ENCODE measurements around the gene TTLL4.
"Not testable (repeated sequence)": the region's sequence is repeated elsewhere in the genome, so short reads cannot be mapped to it uniquely, and the experiment has no call there.

Gene TTLL4

GRCh38 chr2:218745160-218745558, 34.5 kb downstream of the TTLL4 start:
- no peak for DNase-seq

DNA sequence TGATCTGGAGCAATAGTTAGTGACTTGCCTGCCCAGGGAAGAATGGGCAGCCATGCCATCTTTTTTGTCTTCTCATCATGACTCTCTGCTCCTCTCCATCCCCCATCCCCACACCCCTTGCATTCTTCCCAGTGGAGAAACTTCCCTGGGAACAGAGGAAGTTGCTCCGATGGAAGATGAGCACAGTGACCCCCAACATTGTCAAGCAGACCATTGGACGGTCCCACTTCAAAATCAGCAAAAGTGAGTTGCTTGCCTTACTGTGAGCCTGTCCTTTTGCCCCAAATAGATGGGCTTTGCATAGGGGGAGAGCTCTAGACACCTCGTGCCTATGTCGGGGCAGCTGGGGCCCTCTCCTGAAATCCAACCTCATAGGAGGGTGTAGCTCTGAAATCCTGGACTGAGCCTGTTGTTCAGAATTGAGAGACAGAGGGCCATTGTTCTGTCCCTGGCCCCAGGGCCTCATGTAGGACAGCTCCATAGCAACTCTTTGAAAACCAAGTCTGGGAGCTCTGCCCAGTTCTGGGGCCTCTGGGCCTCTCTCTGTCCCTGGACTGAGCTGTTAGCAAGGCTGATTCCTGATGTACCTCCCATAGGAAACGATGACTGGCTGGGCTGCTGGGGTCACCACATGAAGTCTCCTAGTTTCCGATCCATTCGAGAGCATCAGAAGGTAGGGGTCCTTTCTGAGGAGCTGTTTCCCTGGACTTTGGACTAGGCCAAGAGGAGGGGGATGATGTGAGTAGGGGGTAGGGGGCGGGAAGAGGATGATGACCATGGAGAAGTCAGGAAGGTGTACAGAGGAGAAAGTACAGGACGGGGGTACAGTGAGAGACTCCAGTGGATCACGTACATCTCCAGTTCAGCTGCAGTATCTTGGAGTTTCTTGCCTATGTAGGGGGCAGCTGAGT, 35.2 kb downstream of the TTLL4 start:
- DNase-seq = no peak

- no peak for DNase-seq
Measured at GRCh38 chr2:218746470-218746795, 35.8 kb downstream of the TTLL4 start.

DNA sequence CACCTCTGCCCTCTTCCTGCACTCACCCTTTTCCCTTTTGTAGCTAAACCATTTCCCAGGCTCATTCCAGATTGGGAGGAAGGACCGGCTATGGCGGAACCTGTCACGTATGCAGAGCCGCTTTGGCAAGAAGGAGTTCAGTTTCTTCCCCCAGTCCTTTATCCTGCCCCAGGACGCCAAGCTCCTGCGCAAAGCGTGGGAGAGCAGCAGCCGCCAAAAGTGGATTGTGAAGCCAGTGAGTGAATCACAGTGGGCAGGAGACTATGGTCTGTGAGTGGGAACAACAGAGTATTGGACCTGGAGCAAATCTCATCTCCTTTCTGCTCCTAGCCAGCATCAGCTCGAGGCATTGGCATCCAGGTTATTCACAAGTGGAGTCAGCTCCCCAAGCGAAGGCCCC, 36.3 kb downstream of the TTLL4 start:
- DNase-seq = no peak

DNA sequence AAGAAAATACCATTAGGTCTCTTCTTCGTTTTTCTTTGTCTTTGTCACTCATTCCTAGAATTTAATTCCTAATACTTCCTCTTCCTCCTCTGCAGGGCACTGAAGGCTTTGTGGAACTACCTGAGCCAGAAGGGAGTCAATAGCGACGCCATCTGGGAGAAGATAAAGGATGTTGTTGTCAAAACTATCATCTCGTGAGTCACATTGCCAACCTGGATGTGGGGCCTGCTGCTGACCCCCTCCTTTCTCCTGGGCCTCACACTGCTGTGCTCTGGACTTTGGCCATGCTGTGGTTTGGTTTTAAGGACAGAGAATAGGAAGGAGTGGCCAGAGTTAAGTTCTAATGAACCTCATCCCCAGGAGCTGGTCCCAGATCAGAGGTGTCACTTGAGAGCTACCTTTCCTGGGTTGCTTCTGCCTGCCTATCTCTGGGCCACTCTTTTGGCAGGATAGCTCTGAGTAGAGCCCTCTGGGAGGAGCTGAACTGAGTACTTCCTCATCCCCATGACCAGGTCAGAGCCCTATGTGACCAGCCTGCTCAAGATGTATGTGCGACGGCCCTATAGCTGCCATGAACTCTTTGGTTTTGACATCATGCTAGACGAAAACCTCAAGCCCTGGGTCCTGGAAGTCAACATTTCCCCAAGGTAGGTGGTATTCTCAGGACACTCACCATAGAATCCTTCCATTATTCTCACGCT, 38.3 kb downstream of the TTLL4 start:
- DNase-seq = no peak

- no peak for DNase-seq
Measured at GRCh38 chr2:218754201-218754600, 43.6 kb downstream of the TTLL4 start.

- no peak for DNase-seq
Measured at GRCh38 chr2:218754781-218755180, 44.1 kb downstream of the TTLL4 start.

GRCh38 chr2:218755198-218755566, 44.5 kb downstream of the TTLL4 start:
- no peak for DNase-seq

DNA sequence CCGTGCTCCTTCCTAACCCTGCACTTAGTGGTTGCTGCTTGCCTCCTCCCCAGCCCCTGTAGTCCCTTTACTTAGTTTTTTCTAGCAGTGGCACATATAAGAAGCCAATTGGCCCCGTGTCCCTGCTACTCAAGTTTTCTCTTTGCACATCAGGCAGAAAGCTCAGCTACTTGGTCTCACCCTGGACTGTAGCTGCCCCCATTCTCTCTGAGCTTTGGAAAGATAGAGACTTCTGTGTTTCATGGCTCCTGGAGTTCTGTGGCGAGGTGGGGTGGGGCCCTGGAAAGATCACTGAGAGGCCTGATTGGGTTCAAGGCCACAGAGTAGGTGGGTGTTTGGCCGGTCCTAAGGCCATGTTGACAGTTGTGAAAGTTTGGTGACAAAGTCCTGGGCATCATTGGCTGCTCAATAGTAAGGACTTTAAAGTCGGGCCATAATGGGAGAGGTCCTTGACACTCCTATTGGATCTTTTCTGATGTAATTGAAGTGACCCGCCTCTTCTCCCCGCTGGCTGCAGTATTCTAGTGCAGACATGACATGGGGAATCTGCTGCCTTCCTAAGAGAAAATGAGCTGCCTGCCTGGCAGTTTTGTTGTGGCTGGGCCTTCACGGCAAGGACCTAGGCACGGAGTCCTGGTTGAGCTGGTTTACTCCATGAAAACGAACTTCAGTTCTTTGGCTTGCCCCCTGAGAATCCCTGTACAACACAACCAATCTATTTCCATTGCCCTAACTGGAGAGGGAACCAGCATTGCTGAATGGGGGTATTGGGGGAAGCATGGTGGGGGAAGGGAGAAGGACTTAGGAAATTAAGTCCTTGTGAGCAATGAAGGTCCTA, 45.2 kb downstream of the TTLL4 start:
- DNase-seq = no peak

- no peak for DNase-seq
Measured at GRCh38 chr2:218756599-218757377, 46.2 kb downstream of the TTLL4 start.

GRCh38 chr2:218761795-218762194, 51.2 kb downstream of the TTLL4 start:
- DNase-seq = no peak

DNA sequence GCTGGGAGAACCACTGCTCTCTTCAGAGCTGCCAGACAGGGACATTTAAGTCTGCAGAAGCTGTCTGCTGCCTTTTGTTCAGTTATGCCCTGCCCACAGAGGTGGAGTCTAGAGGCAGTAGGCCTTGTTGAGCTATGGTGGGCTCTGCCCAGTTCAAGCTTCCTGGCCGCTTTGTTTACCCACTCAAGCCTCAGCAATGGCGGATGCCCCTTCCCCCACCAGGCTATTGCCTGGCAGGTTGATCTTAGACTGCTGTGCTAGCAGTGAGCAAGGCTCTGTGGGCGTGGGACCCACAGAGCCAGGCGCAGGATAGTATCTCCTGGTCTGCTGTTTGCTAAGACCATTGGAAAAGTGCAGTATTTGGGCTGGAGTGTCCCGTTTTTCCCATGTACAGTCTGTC, 62.1 kb downstream of the TTLL4 start:
- not testable (repeated sequence) for DNase-seq

GRCh38 chr2:218773881-218774280, 63.2 kb downstream of the TTLL4 start:
- DNase-seq = no peak

DNA sequence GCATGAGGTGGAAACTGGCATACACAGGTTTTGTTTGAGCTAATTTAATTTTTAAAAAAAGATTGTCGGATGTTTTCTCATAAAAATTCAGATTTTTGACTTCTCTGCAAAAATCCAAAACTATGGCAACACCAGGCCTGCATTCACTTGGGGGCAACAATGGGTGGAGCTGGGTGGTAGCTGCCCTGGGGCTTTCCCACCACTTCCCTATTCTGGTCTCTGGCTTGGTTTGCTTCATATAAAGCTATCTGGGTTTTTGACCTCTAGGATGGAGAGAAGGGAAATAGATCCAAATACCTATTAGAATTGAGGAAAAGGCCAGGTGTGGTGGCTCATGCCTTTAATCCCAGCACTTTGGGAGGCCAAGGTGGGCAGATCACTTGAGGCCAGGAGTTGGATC, 65.9 kb downstream of the TTLL4 start:
- no peak for DNase-seq

DNA sequence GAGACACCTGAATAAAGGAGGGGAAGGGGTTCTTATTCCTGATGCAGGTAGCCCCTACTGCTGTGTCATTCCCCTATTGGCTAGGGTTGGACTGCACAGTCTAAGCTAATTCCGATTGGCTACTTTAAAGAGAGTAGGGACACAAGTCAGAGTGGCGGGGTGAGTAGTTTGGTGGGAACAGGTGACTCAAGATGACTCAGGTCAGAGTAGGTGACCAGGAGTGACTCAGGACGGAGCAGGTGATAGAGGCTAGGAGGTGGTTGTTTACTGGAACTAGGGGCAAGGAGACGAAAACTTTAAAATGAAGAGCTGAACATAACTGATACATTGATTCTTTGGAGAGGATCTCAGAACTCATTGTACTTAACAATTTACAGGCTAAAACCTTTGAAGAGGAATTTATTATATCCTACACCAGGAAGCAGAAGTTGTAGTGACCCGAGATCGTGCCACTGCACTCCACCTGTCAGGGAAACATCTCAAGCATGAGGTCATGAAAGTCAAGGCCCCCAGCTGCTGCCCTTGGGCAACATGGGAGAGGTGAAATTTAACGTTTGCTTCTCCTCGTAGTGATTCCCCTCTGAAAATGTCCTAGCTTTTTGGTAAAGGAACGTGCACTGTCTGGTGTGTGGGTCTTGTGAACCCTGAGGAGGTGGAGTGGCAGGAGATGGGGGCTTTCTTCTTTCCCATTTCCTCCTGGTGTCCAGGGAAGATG, 66.8 kb downstream of the TTLL4 start:
- DNase-seq = no peak

DNA sequence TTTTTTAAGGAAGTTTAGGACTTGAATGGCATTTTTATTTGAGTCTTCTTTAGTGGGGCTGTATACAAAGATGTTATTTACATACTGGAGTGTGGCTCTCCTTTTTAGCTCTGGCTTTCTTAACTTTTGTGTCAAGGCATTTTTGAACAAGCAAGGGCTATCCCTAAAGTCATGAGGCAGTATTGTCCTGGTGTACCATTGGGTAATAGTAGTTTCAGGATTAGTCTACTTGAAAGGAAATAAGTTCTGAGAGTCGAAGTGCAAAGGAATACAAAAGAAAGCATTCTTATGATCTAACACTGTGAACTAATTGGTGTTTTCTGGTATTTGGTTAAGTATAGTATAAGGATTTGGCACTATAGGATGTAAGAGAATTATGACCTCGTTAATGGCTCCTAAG, 69.4 kb downstream of the TTLL4 start:
- no peak for DNase-seq

- no peak for DNase-seq
Measured at GRCh38 chr2:218780851-218781690, 70.4 kb downstream of the TTLL4 start.

- peak; percentile 52 for DNase-seq
Measured at GRCh38 chr2:218781691-218782527, 71.3 kb downstream of the TTLL4 start, which contains the start of gene CYP27A1. Gene CYP27A1, plus strand, starts transcription at chr2:218782147. Its CDS starts 36 bp downstream, at chr2:218782183.

GRCh38 chr2:218782528-218782844, 71.9 kb downstream of the TTLL4 start:
- no peak for DNase-seq

- DNase-seq = no peak
Measured at GRCh38 chr2:218783688-218784087, 73.1 kb downstream of the TTLL4 start.
